ENCODE results near the gene VAV2.

DNA sequence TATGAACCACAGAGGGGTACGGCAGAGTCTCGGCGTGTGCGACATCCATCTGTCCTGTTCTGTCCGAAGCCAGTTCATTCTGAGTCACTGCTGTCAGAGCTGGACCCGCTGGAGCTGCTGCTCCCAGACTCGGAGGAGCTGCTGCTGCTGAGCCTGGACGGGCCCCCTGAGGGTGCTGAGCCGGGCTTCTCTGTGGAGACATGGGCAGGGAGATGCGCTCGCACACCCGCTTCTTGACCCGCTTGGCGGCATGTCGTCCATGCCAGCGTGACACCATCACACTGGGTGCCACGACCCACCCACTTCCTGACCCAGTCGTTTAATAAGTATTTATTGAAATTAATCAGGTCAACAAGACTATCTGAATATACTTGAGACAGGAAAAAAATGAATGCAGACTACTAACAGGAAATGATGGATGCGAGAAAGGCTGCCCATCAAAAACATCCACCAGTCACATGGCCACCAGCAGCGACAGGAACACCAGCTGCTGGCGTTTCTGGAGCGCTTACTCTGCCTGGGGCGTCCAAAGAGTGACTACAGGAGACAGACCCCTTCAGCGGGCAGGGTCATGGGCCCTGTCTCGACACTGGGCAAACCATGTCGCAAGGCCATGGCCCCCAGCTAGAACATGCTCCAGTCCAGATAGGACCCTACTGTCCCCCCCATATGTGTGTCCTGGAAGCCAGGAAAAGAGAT, 41.5 kb upstream of the VAV2 start:
- TF ChIP-seq, protein P1, sequence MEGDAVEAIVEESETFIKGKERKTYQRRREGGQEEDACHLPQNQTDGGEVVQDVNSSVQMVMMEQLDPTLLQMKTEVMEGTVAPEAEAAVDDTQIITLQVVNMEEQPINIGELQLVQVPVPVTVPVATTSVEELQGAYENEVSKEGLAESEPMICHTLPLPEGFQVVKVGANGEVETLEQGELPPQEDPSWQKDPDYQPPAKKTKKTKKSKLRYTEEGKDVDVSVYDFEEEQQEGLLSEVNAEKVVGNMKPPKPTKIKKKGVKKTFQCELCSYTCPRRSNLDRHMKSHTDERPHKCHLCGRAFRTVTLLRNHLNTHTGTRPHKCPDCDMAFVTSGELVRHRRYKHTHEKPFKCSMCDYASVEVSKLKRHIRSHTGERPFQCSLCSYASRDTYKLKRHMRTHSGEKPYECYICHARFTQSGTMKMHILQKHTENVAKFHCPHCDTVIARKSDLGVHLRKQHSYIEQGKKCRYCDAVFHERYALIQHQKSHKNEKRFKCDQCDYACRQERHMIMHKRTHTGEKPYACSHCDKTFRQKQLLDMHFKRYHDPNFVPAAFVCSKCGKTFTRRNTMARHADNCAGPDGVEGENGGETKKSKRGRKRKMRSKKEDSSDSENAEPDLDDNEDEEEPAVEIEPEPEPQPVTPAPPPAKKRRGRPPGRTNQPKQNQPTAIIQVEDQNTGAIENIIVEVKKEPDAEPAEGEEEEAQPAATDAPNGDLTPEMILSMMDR (IDR thresholded peaks at IDR 0.05) = no peak
- no peak for TF ChIP-seq POLR2A (IDR thresholded peaks at IDR 0.05; ENCODE audit: low read depth)

Data from esophagus muscularis mucosa (tissue), 3 donors.